ENCODE results near the gene BUB3.

The BUB3 gene, protein sequence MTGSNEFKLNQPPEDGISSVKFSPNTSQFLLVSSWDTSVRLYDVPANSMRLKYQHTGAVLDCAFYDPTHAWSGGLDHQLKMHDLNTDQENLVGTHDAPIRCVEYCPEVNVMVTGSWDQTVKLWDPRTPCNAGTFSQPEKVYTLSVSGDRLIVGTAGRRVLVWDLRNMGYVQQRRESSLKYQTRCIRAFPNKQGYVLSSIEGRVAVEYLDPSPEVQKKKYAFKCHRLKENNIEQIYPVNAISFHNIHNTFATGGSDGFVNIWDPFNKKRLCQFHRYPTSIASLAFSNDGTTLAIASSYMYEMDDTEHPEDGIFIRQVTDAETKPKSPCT

GRCh38 chr10:123154092-123154710 lies at the start of gene BUB3:
Gene BUB3 (plus strand): TSS chr10:123154402. CDS start chr10:123154918, 516 bp downstream.
- DNase-seq: peak; percentile 94 to 98 (median 96)

DNA sequence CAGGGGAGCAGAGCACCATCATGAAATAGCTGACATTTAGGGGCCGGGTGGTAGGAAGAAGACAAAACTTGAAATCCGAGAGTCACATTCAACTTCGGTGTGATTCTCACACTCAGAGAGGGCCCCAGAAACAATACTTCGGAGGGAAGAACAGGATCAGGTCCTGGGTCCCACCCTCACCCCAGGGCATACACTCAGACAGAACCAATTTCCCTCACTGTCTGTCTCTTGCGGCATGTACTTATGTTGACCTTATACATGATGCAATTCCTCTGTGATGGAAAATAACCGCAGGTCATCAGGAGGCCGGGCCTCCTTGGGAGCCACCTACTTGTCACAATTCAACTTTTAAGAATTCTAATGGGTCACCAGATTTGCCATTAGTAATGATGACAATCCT lies 44.7 kb upstream of the BUB3 start:
- DNase-seq: no peak

GRCh38 chr10:123117644-123118417 lies 36.4 kb upstream of the BUB3 start:
- no peak for DNase-seq

- no peak for DNase-seq
Measured at GRCh38 chr10:123119081-123119480, 35.1 kb upstream of the BUB3 start.

DNA sequence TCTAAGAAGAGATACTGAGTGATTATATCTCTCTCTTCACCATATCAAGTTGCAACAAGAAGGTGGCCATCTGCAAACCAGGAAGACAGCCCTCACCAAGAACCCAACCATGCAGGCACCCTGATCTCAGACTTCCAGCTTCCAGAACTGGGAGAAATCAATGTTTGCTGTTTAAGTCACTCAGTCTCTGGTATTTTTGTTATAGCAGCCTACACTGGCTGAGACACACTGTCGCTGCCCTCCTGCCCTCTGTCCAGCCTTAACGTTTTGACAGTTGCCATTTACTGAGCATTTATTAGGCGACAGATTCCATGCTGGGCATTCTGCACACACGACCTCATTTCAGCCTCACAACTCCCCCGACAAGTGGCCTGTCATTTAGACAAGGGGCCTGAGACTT lies 28.0 kb upstream of the BUB3 start:
- no peak for DNase-seq

DNA sequence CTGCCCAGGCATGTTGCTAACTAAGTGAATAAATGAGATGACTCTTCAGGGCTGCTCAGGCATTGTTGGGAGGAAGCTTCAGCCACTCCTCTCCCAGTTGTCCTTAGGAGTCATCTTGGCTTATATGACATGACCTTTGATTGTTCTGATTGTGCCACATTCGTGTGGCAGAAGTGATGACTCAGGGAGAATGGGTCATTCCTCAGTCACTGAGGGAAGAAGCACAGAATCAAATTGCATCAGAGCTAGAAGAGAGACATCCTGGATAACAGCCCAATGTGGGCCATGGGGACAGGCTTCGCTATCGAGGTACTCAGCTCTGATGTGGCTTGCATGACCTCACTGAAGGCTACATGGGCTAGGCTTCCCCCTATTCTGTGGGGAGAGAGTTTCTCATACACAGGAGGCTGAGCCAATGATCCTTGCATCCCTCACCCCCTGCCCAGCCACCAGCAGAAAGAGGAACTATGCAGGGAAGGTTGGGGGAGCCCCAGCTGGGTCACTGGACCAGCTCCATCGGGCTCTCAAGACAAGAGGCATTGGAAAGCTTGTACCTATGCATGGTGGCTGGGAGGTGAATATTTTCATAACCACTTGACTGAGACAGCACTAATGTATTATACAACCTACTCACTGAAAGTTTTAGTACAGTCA lies 24.5 kb upstream of the BUB3 start:
- DNase-seq: no peak

DNA sequence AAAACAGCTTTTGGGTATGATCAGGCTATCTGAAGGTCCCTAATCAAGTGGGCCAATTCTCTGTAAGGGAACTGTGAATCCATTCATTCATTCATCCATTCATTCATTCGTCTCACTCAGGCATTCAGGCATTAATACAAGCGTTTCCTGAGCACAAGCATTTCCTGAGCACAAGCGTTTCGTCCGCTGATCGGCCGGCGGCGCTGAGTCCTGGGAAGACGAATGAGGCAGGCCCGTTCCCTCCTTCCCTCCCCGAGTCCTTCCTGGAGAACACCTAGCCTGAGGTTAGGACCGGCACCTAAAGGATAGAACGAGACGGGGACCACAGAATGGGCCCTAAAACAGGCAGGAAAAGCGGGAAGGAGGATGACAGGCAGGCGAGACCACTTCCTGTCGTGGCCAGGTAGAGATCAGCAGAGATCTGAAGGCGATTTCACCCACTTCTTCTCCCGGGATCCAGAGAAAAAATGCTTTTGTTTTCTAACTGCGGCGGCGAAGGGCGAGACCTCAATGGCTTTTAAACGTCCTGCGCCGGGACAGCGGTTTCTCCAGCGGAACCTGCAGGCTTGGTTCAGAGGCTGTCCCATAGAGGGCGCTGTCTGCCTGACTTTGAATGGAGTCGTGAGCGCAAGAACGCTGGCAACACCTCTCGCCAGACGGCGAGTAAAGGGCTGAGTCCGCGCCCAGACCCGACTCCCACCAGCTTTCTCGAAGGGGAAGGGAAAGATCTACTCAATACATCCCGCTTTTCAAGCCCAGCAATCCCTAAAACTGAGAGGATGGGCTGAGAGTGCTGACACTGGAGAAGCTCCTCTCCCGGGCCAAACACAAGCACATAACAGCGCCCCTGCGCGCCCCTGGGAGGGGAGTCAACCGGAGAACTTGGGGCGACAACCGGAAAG lies 21.4 kb upstream of the BUB3 start:
- peak in 1 of 3 experiments; percentile 69 for DNase-seq

- DNase-seq: no peak
Measured at GRCh38 chr10:123133541-123134342, 20.5 kb upstream of the BUB3 start.

- no peak for DNase-seq
Measured at GRCh38 chr10:123134343-123134914, 19.8 kb upstream of the BUB3 start.

- no peak for DNase-seq
Measured at GRCh38 chr10:123134915-123135414, 19.2 kb upstream of the BUB3 start.

- DNase-seq: peak in 2 of 3 experiments; percentile 45 to 77
Measured at GRCh38 chr10:123135415-123136141, 18.6 kb upstream of the BUB3 start, which contains the start of gene HMX3. Gene HMX3 (plus strand): TSS chr10:123135970. CDS start chr10:123136051, 81 bp downstream.

DNA sequence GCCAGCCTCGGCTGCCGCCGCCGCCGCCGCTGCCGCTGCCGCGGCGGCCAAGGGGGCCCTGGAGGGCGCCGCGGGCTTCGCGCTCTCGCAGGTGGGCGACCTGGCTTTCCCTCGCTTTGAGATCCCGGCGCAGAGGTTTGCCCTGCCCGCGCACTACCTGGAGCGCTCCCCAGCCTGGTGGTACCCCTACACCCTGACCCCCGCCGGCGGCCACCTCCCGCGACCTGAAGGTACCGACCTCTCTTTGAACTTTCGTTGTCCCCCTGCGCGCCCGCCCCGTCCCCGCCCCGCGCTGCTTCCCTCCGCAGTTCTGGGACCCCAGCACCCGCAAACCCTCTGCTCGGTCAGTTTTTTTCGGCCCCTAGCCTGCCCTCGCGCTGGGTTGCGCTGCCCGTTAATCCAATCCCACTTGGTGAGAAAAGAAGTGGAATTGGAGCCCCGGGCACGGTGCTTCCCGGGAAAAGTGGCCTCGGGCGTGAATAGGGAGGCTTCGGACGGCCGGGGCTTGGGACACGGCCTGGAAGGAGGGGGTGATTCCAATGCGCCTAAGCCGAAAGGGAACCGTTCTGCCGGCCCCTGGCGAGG lies 17.9 kb upstream of the BUB3 start:
- no peak for DNase-seq

GRCh38 chr10:123136806-123137642 lies 17.2 kb upstream of the BUB3 start:
- DNase-seq: no peak

GRCh38 chr10:123139165-123139520 lies 15.1 kb upstream of the BUB3 start:
- no peak for DNase-seq

- no peak for DNase-seq
Measured at GRCh38 chr10:123139521-123140163, 14.6 kb upstream of the BUB3 start.

GRCh38 chr10:123140164-123140982 lies 13.8 kb upstream of the BUB3 start:
- DNase-seq: no peak

DNA sequence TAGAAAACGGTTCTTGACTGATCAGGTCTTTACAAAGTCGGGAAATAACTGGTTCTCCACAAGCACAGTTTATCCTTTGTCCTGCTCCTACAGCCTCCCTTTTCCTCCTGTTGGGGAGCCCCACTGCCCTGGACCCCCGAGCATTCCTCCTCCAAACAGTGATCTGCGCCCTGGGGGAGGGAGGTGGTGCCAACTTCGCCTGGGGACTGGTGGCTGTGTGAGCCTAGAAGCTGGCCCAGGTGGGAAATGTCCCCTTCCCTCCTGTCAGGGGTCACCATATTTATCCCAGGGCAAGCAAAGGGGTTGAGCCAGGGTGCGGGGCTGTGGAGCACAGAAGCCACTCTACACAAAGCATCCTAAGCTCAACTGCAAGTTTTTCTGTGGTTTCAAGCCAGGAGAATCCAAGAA lies 13.2 kb upstream of the BUB3 start:
- no peak for DNase-seq

Measured in NCI-H1417 (cell line).